Neural cell (in vitro differentiated cells): ENCODE measurements around the gene MICALL1. TPM values are rescaled to one million over a fixed set of nuclear protein-coding genes. Genes with fewer than 3 reads are reported as not detected.

ENCODE experiments used
- H2AFZ ChIP-seq: fragments of 200-600, 300-800 bp; sonication (generic), shearing (Covaris generic); 2 replicates; pipeline ENCODE4 v1.6.0; 2014; ENCODE audit warnings: low read depth, mild to moderate bottlenecking, antibody characterized with exemption, low read length, moderate library complexity
- H3F3A ChIP-seq: fragments of 200-600 bp; shearing (Covaris generic); 2 replicates; pipeline ENCODE4 v1.6.1; 2016; ENCODE audit warnings: mild to moderate bottlenecking, moderate library complexity, mixed read lengths, antibody characterized with exemption, low read length; ENCODE audit not compliant: insufficient read depth, poor library complexity, severe bottlenecking
- H3K27ac ChIP-seq: fragments of 200-600, 300-800 bp; sonication (generic), shearing (Covaris generic); 2 replicates; pipeline ENCODE4 v1.5.1; 2014; ENCODE audit warnings: mild to moderate bottlenecking, low read length, moderate library complexity
- H3K27me3 ChIP-seq: fragments of 300-800, 200-600 bp; sonication (generic), shearing (Covaris generic); 2 replicates; pipeline ENCODE4 v1.6.0; 2014; ENCODE audit warnings: mild to moderate bottlenecking, low read depth, low read length, moderate library complexity; ENCODE audit not compliant: insufficient read depth
- H3K36me3 ChIP-seq: fragments of 300-800, 200-600 bp; sonication (generic), shearing (Covaris generic); 2 replicates; pipeline ENCODE4 v1.5.1; 2014; ENCODE audit warnings: mild to moderate bottlenecking, antibody characterized with exemption, low read length, moderate library complexity; ENCODE audit not compliant: insufficient read depth
- H3K4me2 ChIP-seq: fragments of 300-800, 200-600 bp; sonication (generic), shearing (Covaris generic); 2 replicates; pipeline ENCODE4 v1.6.0; 2014; ENCODE audit warnings: mild to moderate bottlenecking, low read length
- H3K4me3 ChIP-seq: fragments of 300-800, 200-600 bp; sonication (generic), shearing (Covaris generic); 2 replicates; pipeline ENCODE4 v1.5.1; 2014; ENCODE audit warnings: mild to moderate bottlenecking, low read length, moderate library complexity
- H3K79me2 ChIP-seq: fragments of 200-600 bp; shearing (Covaris generic); replicated peaks from 2 replicates; pipeline ENCODE4 v1.6.0; 2014; ENCODE audit warnings: mild to moderate bottlenecking, low read length, moderate library complexity; ENCODE audit not compliant: insufficient read depth
- H3K9ac ChIP-seq: fragments of 300-800, 200-600 bp; sonication (generic), shearing (Covaris generic); 2 replicates; pipeline ENCODE4 v1.6.1; 2016; ENCODE audit warnings: mild to moderate bottlenecking, low read length, mixed read lengths
- H3K9me2 ChIP-seq: fragments of 200-600 bp; shearing (Covaris generic); 2 replicates; pipeline ENCODE4 v1.6.1; 2016; ENCODE audit warnings: mild to moderate bottlenecking, low read length, mixed read lengths; ENCODE audit not compliant: insufficient read depth
- H3K9me3 ChIP-seq: fragments of 200-600, 300-800 bp; sonication (generic), shearing (Covaris generic); 2 replicates; pipeline ENCODE4 v1.6.1; 2016; ENCODE audit warnings: mild to moderate bottlenecking, mixed run types, low read length, moderate library complexity, mixed read lengths
- H4K20me1 ChIP-seq: fragments of 200-600 bp; shearing (Covaris generic); 2 replicates; pipeline ENCODE4 v1.6.1; 2016; ENCODE audit warnings: mild to moderate bottlenecking, mixed run types; ENCODE audit not compliant: insufficient read depth
- CTCF ChIP-seq: fragments of 450-650 bp; IDR thresholded peaks from 2 replicates; pipeline ENCODE4 v1.5.1; 2014; ENCODE audit warnings: antibody characterized with exemption, mild to moderate bottlenecking, moderate library complexity; ENCODE audit not compliant: poor library complexity, severe bottlenecking
- EP300 ChIP-seq: fragments of 450-650 bp; conservative IDR thresholded peaks from 2 replicates; pipeline ENCODE4 v1.6.1; 2014; ENCODE audit warnings: antibody characterized with exemption, mild to moderate bottlenecking, moderate library complexity; ENCODE audit not compliant: poor library complexity, severe bottlenecking
- EZH2 ChIP-seq: fragments of 200-600, 300-800 bp; shearing (Covaris generic), sonication (generic); IDR thresholded peaks from 2 replicates; pipeline ENCODE4 v1.6.1; 2014; ENCODE audit warnings: antibody characterized with exemption, low read length, borderline replicate concordance, mild to moderate bottlenecking; ENCODE audit not compliant: insufficient read depth, poor library complexity, severe bottlenecking
- POLR2AphosphoS5 ChIP-seq: IDR thresholded peaks from 2 replicates; pipeline ENCODE4 v1.6.1; 2012
- RAD21 ChIP-seq: fragments of 450-650 bp; conservative IDR thresholded peaks from 2 replicates; pipeline ENCODE4 v1.6.1; 2014; ENCODE audit warnings: antibody characterized with exemption, mild to moderate bottlenecking, moderate library complexity
- REST ChIP-seq: IDR thresholded peaks from 2 replicates; pipeline ENCODE4 v1.6.1; 2012; ENCODE audit warnings: borderline replicate concordance
- SMC3 ChIP-seq: fragments of 450-650 bp; conservative IDR thresholded peaks from 2 replicates; pipeline ENCODE4 v1.6.1; 2014; ENCODE audit warnings: antibody characterized with exemption, mild to moderate bottlenecking, moderate library complexity; ENCODE audit not compliant: poor library complexity
- polyA plus RNA-seq: library from polyadenylated mRNA; depleted of rRNA; stranded (reverse); fragments of >200 nt; gene quantifications from 2 replicates; pipeline ENCODE4 v1.2.3, GENCODE V29; 2014

Gene MICALL1
- polyA plus RNA-seq, 1 donor from 2014 or later: 11.4 TPM

- Histone ChIP-seq H3K27ac (no peak overlapping the region), H4K20me1 (no peaks in the 10 kb centered on the region)
These were observed 21.5 kb downstream of the MICALL1 start for GRCh38 chr22:37927637-37927936.

GRCh38 chr22:37929390-37929789 lies 23.3 kb downstream of the MICALL1 start:
- Histone ChIP-seq H3K4me2 (no peak overlapping the region), H2AFZ (no peak overlapping the region), H3K9ac (no peak overlapping the region), H3K79me2 (no peaks in the 10 kb centered on the region), H3K27me3 (no peaks in the 10 kb centered on the region), H3K9me2 (no peaks in the 10 kb centered on the region), H3F3A (no peaks in the 10 kb centered on the region), H3K36me3 (no peaks in the 10 kb centered on the region), H3K9me3 (no peaks in the 10 kb centered on the region), H4K20me1 (no peaks in the 10 kb centered on the region), H3K4me3 (no peak overlapping the region), H3K27ac (no peak overlapping the region)
- no peak for TF ChIP-seq CTCF
- TF ChIP-seq EZH2: no peak

More at GRCh38 chr22:37927637-37927936, 21.5 kb downstream of the MICALL1 start:
- Histone ChIP-seq H3K36me3 (no peaks in the 10 kb centered on the region), H2AFZ (no peak overlapping the region), H3K79me2 (no peaks in the 10 kb centered on the region), H3K4me3 (no peak overlapping the region), H3K27me3 (no peaks in the 10 kb centered on the region), H3K4me2 (no peak overlapping the region), H3K9ac (no peak overlapping the region), H3F3A (no peaks in the 10 kb centered on the region), H3K9me2 (no peaks in the 10 kb centered on the region), H3K9me3 (no peaks in the 10 kb centered on the region)
- TF ChIP-seq CTCF: no peak
- no peak for TF ChIP-seq POLR2AphosphoS5
- no peak for TF ChIP-seq SMC3
- TF ChIP-seq EZH2: no peak
- no peak for TF ChIP-seq RAD21
- TF ChIP-seq REST: no peak
- no peak for TF ChIP-seq EP300
